GM23338 (cell line): ENCODE measurements around the gene ATP10B.

Experiments used
- EZH2 ChIP-seq: fragments of 200-600 bp; sonication (generic); IDR thresholded peaks from one replicate; pipeline ENCODE4 v1.8.0; 2017; ENCODE audit warnings: antibody characterized with exemption, mild to moderate bottlenecking, low read depth; ENCODE audit not compliant: unreplicated experiment
- TF ChIP-seq, protein P1 (sequence below), 2 experiments: fragments of 200-600 bp in 1 of 2; sonication (generic) in 1 of 2; conservative IDR thresholded peaks; 2 replicates each; pipeline versions ENCODE4 v1.5.1 to v1.6.1; 2016 to 2017; ENCODE audit warnings: antibody characterized with exemption in 2 of 2, low read depth in 2 of 2, mild to moderate bottlenecking in 2 of 2, moderate library complexity in 1 of 2

DNA sequence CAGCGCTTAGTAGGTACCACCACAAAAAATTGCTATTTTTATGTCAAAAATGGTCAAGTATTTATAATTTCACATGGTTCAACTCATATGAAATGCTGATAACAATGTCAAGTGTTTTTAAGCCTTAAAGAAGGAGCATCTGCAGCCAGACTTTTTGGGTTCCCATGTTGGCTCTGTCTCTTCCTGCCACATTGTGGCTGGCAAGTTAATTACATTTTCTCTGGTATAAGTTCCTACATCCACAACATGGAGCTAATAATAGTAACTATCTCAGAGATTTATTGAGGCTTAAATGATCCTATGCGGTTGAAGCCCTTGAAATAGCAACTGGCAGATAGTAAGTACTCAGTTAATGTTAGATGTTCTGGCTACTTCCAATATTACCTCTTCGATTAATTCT lies 5.4 kb downstream of the ATP10B start:
- TF ChIP-seq EZH2: no peak
- TF ChIP-seq, protein P1, sequence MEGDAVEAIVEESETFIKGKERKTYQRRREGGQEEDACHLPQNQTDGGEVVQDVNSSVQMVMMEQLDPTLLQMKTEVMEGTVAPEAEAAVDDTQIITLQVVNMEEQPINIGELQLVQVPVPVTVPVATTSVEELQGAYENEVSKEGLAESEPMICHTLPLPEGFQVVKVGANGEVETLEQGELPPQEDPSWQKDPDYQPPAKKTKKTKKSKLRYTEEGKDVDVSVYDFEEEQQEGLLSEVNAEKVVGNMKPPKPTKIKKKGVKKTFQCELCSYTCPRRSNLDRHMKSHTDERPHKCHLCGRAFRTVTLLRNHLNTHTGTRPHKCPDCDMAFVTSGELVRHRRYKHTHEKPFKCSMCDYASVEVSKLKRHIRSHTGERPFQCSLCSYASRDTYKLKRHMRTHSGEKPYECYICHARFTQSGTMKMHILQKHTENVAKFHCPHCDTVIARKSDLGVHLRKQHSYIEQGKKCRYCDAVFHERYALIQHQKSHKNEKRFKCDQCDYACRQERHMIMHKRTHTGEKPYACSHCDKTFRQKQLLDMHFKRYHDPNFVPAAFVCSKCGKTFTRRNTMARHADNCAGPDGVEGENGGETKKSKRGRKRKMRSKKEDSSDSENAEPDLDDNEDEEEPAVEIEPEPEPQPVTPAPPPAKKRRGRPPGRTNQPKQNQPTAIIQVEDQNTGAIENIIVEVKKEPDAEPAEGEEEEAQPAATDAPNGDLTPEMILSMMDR (conservative IDR thresholded peaks at IDR 0.05; ENCODE audit: low read depth in 2 of 2): peak in 1 of 2 experiments; percentile 22; a peak in 1 of 4 replicates
